PC-3 (cell line): ENCODE data around the gene BIRC6. TPM values are rescaled to one million over a fixed set of nuclear protein-coding genes. Genes with fewer than 3 reads are reported as not detected.

ENCODE experiments used
- ATAC-seq: fragments of 200-7000 bp; cut with Tn5 transposase; 2 replicates; pipeline ENCODE4 v1.9.1; 2020; ENCODE audit warnings: mild to moderate bottlenecking, moderate library complexity
- BruUV-seq: library from RNA; stranded (reverse); fragments of 400-500 nt; replicated peaks from 2 replicates; lab custom pipeline; 2021; lab: Mats Ljungman, UMichigan
- CTCF ChIA-PET: fragments of 300-600 bp; sonication (Branson Sonifier 250); formaldehyde crosslinking; loops from one replicate; lab custom pipeline; 2022; ENCODE audit warnings: antibody characterized with exemption; lab: Charles Lee
- POLR2A ChIA-PET: fragments of 300-600 bp; sonication (Branson Sonifier 250); formaldehyde crosslinking; loops from one replicate; lab custom pipeline; 2022; ENCODE audit warnings: antibody characterized with exemption; ENCODE audit not compliant: unreplicated experiment; lab: Charles Lee
- DNase-seq: peaks from one replicate; pipeline ENCODE4 v3.0.0-alpha.2; 2015
- H2AFZ ChIP-seq: fragments of 300-600 bp; sonication (generic); 2 replicates; pipeline ENCODE4 v1.6.0; 2016; ENCODE audit warnings: antibody characterized with exemption, low read length
- H3F3A ChIP-seq: fragments of 300-600 bp; sonication (generic); one replicate; pipeline ENCODE4 v1.6.0; 2017; ENCODE audit warnings: antibody characterized with exemption, low read length, control low read depth, mild to moderate bottlenecking; ENCODE audit not compliant: unreplicated experiment
- H3K27ac ChIP-seq: fragments of 300-600 bp; sonication (generic); 2 replicates; pipeline ENCODE4 v1.5.1; 2016; ENCODE audit warnings: mild to moderate bottlenecking, low read length
- H3K27me3 ChIP-seq: fragments of 300-600 bp; sonication (generic); 2 replicates; pipeline ENCODE4 v1.6.1; 2016; ENCODE audit warnings: low read length, mixed read lengths
- H3K36me3 ChIP-seq: fragments of 300-600 bp; sonication (generic); 2 replicates; pipeline ENCODE4 v1.6.1; 2016; ENCODE audit warnings: low read depth, mixed run types, low read length, mixed read lengths
- H3K4me1 ChIP-seq: fragments of 300-600 bp; sonication (generic); 2 replicates; pipeline ENCODE4 v1.5.1; 2016; ENCODE audit warnings: low read length; ENCODE audit not compliant: insufficient read depth
- H3K4me2 ChIP-seq: fragments of 300-600 bp; sonication (generic); 2 replicates; pipeline ENCODE4 v1.6.0; 2016; ENCODE audit warnings: low read length
- H3K4me3 ChIP-seq: fragments of 300-600 bp; sonication (generic); 2 replicates; pipeline ENCODE4 v1.5.1; 2016; ENCODE audit warnings: mild to moderate bottlenecking, low read length, mixed read lengths
- H3K79me2 ChIP-seq: fragments of 300-600 bp; sonication (generic); 2 replicates; pipeline ENCODE4 v1.6.1; 2017; ENCODE audit warnings: low read length, mixed read lengths
- H3K9ac ChIP-seq: fragments of 300-600 bp; sonication (generic); 2 replicates; pipeline ENCODE4 v1.6.0; 2016; ENCODE audit warnings: mild to moderate bottlenecking, low read length
- H3K9me2 ChIP-seq: fragments of 300-600 bp; sonication (generic); replicated peaks from 2 replicates; pipeline ENCODE4 v1.6.1; 2016; ENCODE audit warnings: mixed run types, low read length, mixed read lengths
- H3K9me3 ChIP-seq: fragments of 300-600 bp; sonication (generic); 2 replicates; pipeline ENCODE4 v1.6.1; 2016; ENCODE audit warnings: low read length, mixed read lengths
- H4K20me1 ChIP-seq: fragments of 300-600 bp; sonication (generic); 2 replicates; pipeline ENCODE4 v1.6.1; 2016; ENCODE audit warnings: low read length, mixed read lengths
- CTCF ChIP-seq: fragments of 300-600 bp; sonication (generic); conservative IDR thresholded peaks from 2 replicates; pipeline ENCODE4 v1.5.1; 2017; ENCODE audit warnings: antibody characterized with exemption, low read depth, mild to moderate bottlenecking, low read length
- EZH2 ChIP-seq: fragments of 300-600 bp; sonication (generic); IDR thresholded peaks from one replicate; pipeline ENCODE4 v1.6.1; 2017; ENCODE audit warnings: antibody characterized with exemption, mild to moderate bottlenecking, low read length; ENCODE audit not compliant: unreplicated experiment
- EZH2phosphoT487 ChIP-seq: fragments of 300-600 bp; sonication (generic); IDR thresholded peaks from 2 replicates; pipeline ENCODE4 v1.6.1; 2018; ENCODE audit warnings: mild to moderate bottlenecking, antibody characterized with exemption, low read length, borderline replicate concordance
- intact Hi-C: fragments of 100-400 bp; cut with micrococcal nuclease; formaldehyde crosslinking; loops from 2 replicates; pipeline ENCODE4 v1.9.0; 2023
- total RNA-seq: library from RNA; depleted of rRNA; stranded (reverse); fragments of >200 nt; gene quantifications from 2 replicates; pipeline ENCODE4 v1.2.3, GENCODE V29; 2014

Gene BIRC6
- total RNA-seq, 1 experiment from 2014 or later: 74.7 TPM

DNA sequence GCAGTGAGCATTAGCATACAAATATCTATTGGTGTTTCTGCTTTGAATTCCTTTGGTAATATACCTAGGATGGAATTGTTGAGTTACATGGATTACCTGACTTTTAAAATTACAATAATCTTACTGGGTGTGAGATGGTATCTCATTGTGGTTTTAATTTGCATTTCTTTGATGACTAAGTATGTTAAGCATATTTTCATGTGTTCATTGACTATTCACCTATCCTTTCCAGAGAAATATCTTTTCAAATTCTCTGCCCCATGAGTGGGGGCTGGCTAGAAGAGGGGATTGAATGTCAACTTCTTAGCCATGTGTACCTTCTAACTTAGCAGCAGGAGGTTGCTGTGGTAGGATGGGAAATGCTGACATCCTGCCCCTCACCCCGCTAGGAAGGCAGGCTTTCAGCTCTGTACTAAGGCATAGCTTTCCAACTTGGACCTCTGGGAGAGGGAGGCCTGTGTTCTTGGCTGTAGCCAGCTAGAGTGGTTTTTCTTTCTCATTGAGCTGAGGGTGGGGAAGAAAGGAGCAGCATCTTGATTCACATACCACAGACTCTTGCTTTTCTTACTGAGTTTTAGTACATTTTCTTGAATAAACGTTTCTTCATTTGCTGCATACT lies 207.7 kb downstream of the BIRC6 start:
- H3F3A ChIP-seq: no peaks in the 10 kb centered on the region
- no peak overlapping the region for H3K9ac ChIP-seq
- H3K4me2 ChIP-seq: no peak overlapping the region
- no peaks in the 10 kb centered on the region for H3K27me3 ChIP-seq
- CTCF ChIA-PET: no interaction called here
- H3K36me3 ChIP-seq: peaks cover 17% of the 10 kb centered on the region
- DNase-seq (no peak), ATAC-seq (no peak)
- H3K4me1 ChIP-seq: no peaks in the 10 kb centered on the region
- H3K79me2 ChIP-seq: no peaks in the 10 kb centered on the region
- no peaks in the 10 kb centered on the region for H4K20me1 ChIP-seq
- intact Hi-C loops: no loop called here
- no peak overlapping the region for H2AFZ ChIP-seq
- no peaks in the 10 kb centered on the region for H3K9me2 ChIP-seq
- H3K9me3 ChIP-seq: no peaks in the 10 kb centered on the region
- no peak overlapping the region for H3K27ac ChIP-seq
- BruUV-seq: no TSS peak
- no peak overlapping the region for H3K4me3 ChIP-seq
- TF ChIP-seq EZH2: no peak
- no peak for TF ChIP-seq EZH2phosphoT487
- TF ChIP-seq CTCF: no peak
- POLR2A ChIA-PET: no interaction called here

- Histone ChIP-seq H3K4me3 (no peak overlapping the region), H3K9me3 (no peaks in the 10 kb centered on the region), H3K27ac (no peak overlapping the region), H3K9ac (no peak overlapping the region), H3K36me3 (peaks cover 17% of the 10 kb centered on the region), H3K27me3 (no peaks in the 10 kb centered on the region), H3K79me2 (no peaks in the 10 kb centered on the region), H2AFZ (no peak overlapping the region), H3K9me2 (no peaks in the 10 kb centered on the region), H3K4me1 (no peaks in the 10 kb centered on the region), H3F3A (no peaks in the 10 kb centered on the region), H3K4me2 (no peak overlapping the region), H4K20me1 (no peaks in the 10 kb centered on the region)
- intact Hi-C loops: no loop called here
- BruUV-seq: no TSS peak
- TF ChIP-seq EZH2phosphoT487 (no peak), EZH2 (no peak), CTCF (no peak)
- DNase-seq (no peak), ATAC-seq (no peak)
- CTCF ChIA-PET: no interaction called here
- POLR2A ChIA-PET: no interaction called here
Measured at GRCh38 chr2:32565902-32566301, 209.1 kb downstream of the BIRC6 start.

- peaks cover 11% of the 10 kb centered on the region for H3K36me3 ChIP-seq
- no peaks in the 10 kb centered on the region for H3K4me1 ChIP-seq
- H3K27ac ChIP-seq: no peak overlapping the region
- BruUV-seq: no TSS peak
- no peaks in the 10 kb centered on the region for H3K9me3 ChIP-seq
- ChIA-PET POLR2A (no interaction called here), CTCF (no interaction called here)
- H3K9me2 ChIP-seq: no peaks in the 10 kb centered on the region
- no peak for DNase-seq
- no peaks in the 10 kb centered on the region for H3K27me3 ChIP-seq
- H4K20me1 ChIP-seq: no peaks in the 10 kb centered on the region
- no peak overlapping the region for H2AFZ ChIP-seq
- no peak overlapping the region for H3K9ac ChIP-seq
- intact Hi-C loops: no loop called here
- no peaks in the 10 kb centered on the region for H3F3A ChIP-seq
- ATAC-seq: no peak
- no peak overlapping the region for H3K4me3 ChIP-seq
- H3K4me2 ChIP-seq: no peak overlapping the region
- no peak for TF ChIP-seq EZH2
- no peak for TF ChIP-seq CTCF
- TF ChIP-seq EZH2phosphoT487: no peak
- H3K79me2 ChIP-seq: peaks cover 15% of the 10 kb centered on the region; the same call in 1 of the 2 replicates
Measured at GRCh38 chr2:32572030-32572429, 215.2 kb downstream of the BIRC6 start.
